GM21423 (cell line): Measurements from ENCODE around the gene SLC35F1.
A peak's percentile ranks its signal among the peaks of the same experiment; 100 is the strongest.
"Not testable (repeated sequence)": the region's sequence is repeated elsewhere in the genome, so short reads cannot be mapped to it uniquely, and the experiment has no call there.

ENCODE experiments used
- ATAC-seq: cut with Tn5 transposase; IDR thresholded peaks from one replicate; pipeline ENCODE4 v1.9.1; 2021; ENCODE audit warnings: mild to moderate bottlenecking, moderate library complexity; ENCODE audit not compliant: unreplicated experiment

Gene SLC35F1

GRCh38 chr6:117924690-117925089 lies 17.6 kb downstream of the SLC35F1 start:
- no peak for ATAC-seq

- no peak for ATAC-seq
Observed at GRCh38 chr6:117927866-117928265, 20.8 kb downstream of the SLC35F1 start.

DNA sequence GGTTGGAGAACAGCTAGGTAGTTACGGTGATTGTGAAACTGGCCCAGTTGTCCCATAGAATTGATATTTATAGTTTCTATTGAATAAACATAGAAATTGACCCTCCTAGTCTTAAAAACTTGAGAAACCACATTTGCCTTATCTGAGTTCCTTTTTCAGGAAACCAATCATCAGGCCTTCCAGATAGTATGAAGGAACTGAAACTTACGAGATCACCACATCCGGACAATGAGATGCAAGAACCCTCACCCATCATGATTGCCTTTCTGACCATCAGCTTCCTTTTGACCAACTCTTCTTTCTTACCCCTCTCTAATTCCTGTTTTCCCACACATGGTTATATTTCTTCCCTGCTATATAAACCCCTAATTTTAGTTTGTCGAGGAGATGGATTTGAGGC lies 21.8 kb downstream of the SLC35F1 start:
- ATAC-seq, result no peak

DNA sequence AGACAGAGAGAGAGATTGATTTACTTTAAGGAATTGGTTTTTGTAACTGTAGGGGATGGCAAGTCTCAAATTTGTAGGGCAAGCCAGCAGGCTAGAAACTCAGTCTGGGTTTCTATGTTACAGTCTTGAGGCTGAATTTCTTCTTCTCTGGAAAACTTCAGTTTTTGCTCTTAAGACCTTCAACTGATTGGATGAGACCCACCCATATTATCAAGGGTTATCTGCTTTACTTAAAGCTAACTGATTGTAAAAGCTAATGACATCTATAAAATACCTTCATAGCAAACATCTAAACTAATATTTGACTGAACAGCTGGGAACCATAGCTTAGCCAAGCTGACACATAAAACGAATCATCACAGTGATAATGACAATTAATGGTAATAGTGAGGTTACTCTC lies 22.4 kb downstream of the SLC35F1 start:
- ATAC-seq, result no peak

GRCh38 chr6:117930645-117931044 lies 23.6 kb downstream of the SLC35F1 start:
- ATAC-seq, result no peak

DNA sequence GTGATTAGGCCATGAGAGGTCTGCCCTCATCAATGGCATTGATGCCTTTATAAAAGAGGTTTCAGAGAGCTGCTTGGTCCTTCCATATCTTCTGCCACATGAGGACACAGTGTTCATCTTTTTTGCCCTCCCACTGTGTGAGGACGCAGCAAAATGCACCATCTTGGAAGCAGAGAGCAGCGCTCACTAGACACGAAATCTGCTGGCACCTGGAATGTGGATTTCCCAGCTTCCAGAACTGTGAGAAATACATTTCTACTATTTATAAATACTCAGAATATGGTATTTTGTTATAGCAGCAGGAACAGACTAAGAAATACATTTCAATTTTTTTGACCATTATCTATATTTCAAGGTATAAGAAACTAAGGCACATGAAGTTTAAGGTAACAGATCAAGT lies 24.9 kb downstream of the SLC35F1 start:
- no peak for ATAC-seq

GRCh38 chr6:117932676-117933075 lies 25.6 kb downstream of the SLC35F1 start:
- ATAC-seq, result no peak

GRCh38 chr6:117933471-117933870 lies 26.4 kb downstream of the SLC35F1 start:
- no peak for ATAC-seq

DNA sequence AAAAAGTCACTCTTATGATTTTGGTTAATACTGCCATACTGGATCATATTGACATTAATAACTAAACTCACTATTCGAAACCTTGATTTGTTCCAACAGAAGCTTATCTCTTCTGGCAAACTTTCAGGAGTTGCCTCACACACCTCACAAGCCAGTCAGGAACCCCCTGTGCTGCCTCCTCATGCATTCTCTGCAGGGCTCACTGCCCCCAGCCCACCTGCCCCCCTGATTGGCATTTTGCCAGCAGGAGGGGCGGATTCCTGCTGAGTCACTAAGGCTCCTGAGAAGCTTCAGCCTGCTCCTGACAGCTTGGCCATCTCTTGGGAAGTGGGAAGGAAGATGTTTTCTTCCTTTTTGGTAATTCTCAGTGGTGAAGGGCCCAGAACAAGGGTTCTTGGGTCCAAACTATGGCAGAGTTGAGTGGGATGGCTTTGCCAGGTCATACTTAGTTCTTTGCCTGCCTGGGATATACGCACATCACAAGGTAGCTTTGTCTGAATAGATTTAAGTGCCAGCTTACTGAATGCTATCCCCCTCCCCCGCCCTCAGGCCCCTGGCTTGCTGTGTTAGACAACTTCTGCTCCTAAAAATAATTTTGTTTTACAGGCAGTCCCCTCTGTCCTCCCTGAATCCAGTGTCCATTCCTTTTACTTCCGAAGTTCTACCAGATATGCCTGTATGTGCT lies 31.4 kb downstream of the SLC35F1 start:
- ATAC-seq, result no peak

GRCh38 chr6:117947234-117947633 lies 40.2 kb downstream of the SLC35F1 start:
- no peak for ATAC-seq

GRCh38 chr6:117951783-117952182 lies 44.7 kb downstream of the SLC35F1 start:
- no peak for ATAC-seq

- ATAC-seq, result peak; percentile 59
Observed at GRCh38 chr6:117955684-117956256, 48.7 kb downstream of the SLC35F1 start.

DNA sequence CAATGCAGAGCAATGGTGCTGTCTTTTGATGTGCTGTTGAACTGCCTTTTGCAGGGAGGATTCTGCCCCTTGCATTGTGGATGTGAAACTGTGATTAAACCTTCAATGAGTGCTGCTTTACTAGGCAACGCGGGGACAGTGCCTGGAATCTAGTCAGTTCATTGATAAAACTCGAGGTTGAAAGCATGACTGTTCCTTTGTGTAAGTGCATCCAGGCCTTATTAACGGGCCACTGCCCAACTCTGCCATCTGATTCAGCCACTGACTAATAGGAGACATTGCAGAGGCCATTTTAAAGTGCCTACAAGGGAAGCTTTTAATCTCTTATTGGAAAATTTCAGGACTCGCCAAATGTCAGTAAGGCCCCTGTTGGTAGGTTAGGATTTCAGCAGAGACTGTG lies 49.3 kb downstream of the SLC35F1 start:
- ATAC-seq, result no peak

GRCh38 chr6:117958536-117958935 lies 51.5 kb downstream of the SLC35F1 start:
- no peak for ATAC-seq

- no peak for ATAC-seq
Observed at GRCh38 chr6:117960877-117961276, 53.8 kb downstream of the SLC35F1 start.

GRCh38 chr6:117961301-117961700 lies 54.2 kb downstream of the SLC35F1 start:
- no peak for ATAC-seq

DNA sequence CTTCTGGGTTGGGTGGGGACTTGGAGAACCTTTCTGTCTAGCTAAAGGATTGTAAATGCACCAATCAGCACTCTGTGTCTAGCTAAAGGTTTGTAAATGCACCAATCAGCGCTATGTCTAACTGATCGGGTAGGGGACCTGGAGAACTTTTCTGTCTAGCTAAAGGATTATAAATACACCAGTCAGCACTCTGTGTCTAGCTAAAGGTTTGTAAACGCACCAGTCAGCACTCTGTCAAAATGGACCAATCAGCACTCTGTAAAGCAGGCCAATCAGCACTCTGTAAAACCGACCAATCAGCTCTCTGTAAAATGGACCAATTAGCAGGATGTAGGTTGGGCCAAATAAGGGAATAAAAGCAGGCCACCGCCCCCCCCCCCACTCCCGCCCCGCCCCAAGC lies 58.7 kb downstream of the SLC35F1 start:
- not testable (repeated sequence) for ATAC-seq

DNA sequence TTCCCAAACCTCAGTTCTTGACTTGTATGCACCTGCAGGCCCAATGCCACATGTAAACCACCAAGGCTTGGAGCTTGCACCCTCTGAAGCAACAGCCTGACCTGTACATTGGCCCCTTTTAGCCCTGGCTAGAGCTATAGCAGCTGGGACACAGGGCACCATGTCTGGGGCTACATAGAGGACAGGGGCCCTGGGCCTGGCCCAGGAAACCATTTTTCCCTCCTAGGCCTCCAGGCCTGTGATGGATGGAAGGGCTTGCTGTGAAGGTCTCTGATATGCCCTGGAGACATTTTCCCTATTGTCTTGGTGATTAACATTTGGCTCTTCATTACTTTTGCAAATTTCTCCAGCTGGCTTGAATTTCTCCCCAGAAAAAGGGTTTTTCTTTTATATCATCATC lies 64.6 kb downstream of the SLC35F1 start:
- no peak for ATAC-seq

DNA sequence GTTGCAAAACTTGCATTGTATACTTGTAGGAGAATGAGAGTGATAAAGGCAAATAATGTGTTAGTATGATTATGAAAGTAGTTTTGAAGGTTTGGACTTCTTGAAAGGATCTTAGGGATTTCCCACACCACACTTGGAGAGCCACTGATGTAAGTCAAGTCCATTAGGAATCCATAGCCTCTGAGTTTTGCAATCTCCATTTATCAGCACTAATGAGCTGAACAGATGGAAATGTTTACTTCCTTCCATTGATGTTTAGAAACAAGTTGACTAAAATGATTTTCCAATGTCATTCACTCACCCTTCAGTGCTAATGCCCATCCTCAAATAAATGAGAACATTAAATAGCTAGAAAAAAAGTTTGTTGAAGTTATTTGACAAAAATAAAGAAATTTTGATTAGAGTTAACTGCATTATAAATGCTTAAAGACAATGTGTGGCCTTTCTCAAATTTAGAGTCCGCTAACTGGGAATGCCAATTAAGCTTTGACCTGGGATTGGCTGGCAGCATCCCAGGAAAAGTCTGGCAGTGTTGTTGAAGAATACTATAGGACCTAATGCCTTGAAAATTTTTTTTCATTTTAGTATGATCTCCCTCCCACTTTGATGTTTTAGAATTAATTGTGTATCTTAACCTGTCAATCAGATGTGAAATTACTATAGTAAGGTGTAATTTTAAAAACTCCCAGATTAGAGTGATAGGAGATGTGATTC lies 68.0 kb downstream of the SLC35F1 start:
- ATAC-seq, result no peak

GRCh38 chr6:117976030-117976651 lies 69.1 kb downstream of the SLC35F1 start:
- ATAC-seq, result no peak

- no peak for ATAC-seq
Observed at GRCh38 chr6:117985916-117986315, 78.9 kb downstream of the SLC35F1 start.

DNA sequence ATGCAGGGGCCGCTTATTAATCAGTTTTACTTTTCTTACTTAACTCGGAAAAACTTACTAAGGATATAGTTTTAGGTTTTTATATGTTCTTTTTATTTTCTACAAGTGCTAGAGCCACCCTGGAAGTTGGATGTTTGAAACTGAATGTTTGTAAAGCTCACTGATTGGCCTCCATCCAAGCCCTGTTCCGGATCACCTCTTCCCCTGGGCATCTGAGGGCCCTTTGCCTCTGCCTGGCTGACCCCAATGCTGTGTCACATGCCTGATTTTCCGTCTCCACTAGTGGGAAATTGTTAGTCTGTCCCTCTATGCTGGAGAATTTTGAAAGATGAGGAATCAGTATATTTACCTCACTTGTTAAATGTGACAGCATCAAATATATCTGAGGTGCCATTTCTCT lies 79.3 kb downstream of the SLC35F1 start:
- ATAC-seq, result no peak
